Stimulated activated naive CD8-positive, alpha-beta T cell treated with anti-CD3 and anti-CD28 coated beads, Interleukin-15, amount 100 ng/mL, for 72 hours (primary cell): ENCODE data around the gene FLT1.

Source experiments
- ATAC-seq: fragments of 150-1000 bp; cut with Tn5 transposase; 2 replicates; pipeline ENCODE4 v1.10.0; 2021; ENCODE audit warnings: mild to moderate bottlenecking, moderate library complexity
- DNase-seq, 2 donors: peaks; one replicate each; pipeline ENCODE4 v3.0.0; 2021 to 2022
- H3K27ac Mint-ChIP-seq, 2 donors: one replicate each; pipeline ENCODE4 v1.8.0; 2022; ENCODE audit warnings: mild to moderate bottlenecking in 2 of 2, mixed read lengths in 2 of 2, moderate library complexity in 2 of 2
- H3K27me3 Mint-ChIP-seq: one replicate; pipeline ENCODE4 v1.8.0; 2022; ENCODE audit warnings: mixed read lengths
- H3K4me1 Mint-ChIP-seq: one replicate; pipeline ENCODE4 v1.8.0; 2022; ENCODE audit warnings: mild to moderate bottlenecking, mixed read lengths
- H3K4me3 Mint-ChIP-seq, 2 donors: one replicate each; pipeline ENCODE4 v1.8.0; 2022; ENCODE audit warnings: mild to moderate bottlenecking in 2 of 2, mixed read lengths in 2 of 2, moderate library complexity in 1 of 2
- H3K9me3 Mint-ChIP-seq, 2 donors: one replicate each; pipeline ENCODE4 v1.8.0; 2022; ENCODE audit warnings: mixed read lengths in 2 of 2

Gene FLT1

DNA sequence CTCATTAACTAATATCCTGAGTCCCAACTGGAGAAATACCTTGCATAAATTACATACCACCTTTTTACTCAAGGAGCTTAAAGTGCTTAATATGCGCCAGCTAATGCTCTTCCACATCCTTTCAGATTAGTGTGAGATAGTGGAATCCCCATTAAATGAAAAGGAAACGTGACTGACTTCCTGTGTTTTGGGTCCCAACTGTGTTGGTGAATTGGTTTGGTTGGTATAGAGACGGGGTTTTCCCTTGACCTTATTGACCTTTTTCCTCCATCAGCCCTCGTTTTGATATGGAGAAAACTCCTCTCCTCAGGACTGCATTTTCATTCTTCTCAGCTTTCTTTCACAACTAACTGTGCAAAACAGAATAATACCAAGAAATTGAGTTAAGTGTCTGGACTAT is 193.1 kb downstream of the FLT1 start:
- DNase-seq (no peak), ATAC-seq (peak; percentile 58)
- peaks cover 0 to 8% of the 10 kb centered on the region in 2 donors for H3K9me3 Mint-ChIP-seq
- peaks cover 16% of the 10 kb centered on the region for H3K4me1 Mint-ChIP-seq
- H3K4me3 Mint-ChIP-seq, result peak overlapping the region in 1 of 2 donors; percentile 15
- H3K27me3 Mint-ChIP-seq, result no peaks in the 10 kb centered on the region
- H3K27ac Mint-ChIP-seq, result peak overlapping the region; percentile 10 to 28

DNA sequence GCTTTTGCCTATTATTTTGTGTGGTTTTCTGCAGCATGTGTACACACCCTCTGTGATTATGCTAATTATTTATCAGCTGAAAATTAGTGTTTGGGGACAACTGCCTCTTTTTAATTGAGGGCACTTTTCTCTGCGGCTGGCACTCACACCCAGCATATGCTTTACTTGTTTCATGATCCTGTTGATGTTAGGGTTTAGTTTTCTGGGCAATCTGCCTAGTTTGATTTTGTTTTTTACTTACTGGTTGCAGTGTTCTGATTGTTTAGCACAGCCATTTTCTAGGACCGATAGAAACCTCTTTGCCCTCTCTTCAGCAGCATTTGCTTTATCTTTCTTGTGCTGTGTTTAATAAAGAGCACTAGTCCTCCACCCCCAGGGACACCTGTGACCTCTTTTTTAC is 195.0 kb downstream of the FLT1 start:
- Mint-ChIP-seq H3K4me3 (no peak overlapping the region), H3K27ac (no peak overlapping the region), H3K27me3 (no peaks in the 10 kb centered on the region), H3K4me1 (peaks cover 16% of the 10 kb centered on the region), H3K9me3 (peaks cover 0 to 8% of the 10 kb centered on the region in 2 donors)
- ATAC-seq (no peak), DNase-seq (no peak)

DNA sequence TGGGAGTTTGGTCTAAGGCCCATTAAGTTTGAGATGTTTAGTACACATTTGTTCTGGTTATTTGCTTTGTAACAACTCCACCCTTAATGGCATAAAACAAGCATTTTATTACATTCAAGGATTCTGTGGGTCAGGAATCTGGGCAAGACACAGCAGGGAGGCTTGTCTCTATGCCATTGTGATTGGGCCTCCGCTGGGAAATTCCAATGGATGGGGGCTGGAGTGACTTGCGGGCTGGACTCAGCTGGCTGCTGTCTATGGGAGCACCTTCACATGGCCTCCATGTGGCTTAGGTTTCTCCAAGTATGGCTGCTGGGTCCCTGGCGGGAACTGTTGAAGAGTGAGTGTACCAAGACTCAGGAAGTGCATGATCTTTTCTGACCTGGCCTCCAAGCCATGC is 197.6 kb downstream of the FLT1 start:
- DNase-seq (no peak), ATAC-seq (no peak)
- Mint-ChIP-seq H3K4me3 (no peak overlapping the region), H3K27me3 (no peaks in the 10 kb centered on the region), H3K4me1 (peaks cover 11% of the 10 kb centered on the region), H3K27ac (no peak overlapping the region), H3K9me3 (peaks cover 0 to 8% of the 10 kb centered on the region in 2 donors)

DNA sequence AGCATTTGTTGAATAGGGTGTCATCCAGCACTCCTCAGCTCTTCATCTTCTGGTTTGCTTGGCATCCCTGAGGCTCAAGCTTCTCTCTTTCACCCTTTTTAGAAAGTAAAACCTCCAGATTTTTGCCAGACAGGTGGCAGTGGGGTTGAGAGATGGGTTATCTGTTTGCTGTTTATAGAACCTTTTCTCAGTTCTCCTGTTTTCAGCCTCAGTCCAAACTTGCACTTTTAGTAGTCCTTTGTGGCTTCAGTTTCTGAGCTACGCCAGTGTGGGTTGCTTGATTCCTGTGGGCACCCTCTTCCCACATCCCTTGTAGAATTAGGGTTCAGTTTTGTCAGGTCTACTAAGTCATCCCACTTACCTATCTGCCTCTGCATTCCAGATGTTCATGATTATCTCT is 208.7 kb downstream of the FLT1 start:
- Mint-ChIP-seq H3K27me3 (no peaks in the 10 kb centered on the region), H3K4me3 (no peak overlapping the region), H3K4me1 (peaks cover 10% of the 10 kb centered on the region), H3K9me3 (no peaks in the 10 kb centered on the region), H3K27ac (peak overlapping the region; percentile 5 to 85)
- DNase-seq (no peak), ATAC-seq (no peak)

DNA sequence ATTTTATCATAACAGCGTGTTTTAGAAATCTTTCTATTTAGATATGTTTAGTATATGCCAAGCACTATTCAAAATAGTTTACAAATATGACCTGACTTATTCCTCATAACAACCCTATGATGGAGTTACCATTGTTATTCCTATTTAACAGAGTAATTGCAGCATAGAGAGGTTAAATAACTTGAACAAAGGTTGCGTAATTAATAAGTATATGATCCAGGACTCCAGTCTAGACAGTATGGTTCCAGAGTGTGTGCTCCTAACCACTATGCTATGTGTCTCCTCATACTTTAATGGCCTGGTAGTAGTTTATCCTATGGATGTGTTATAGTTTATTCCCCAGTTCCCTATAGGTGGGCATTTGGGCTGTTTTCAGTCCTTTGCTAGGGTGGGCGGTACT is 211.3 kb downstream of the FLT1 start:
- ATAC-seq, result no peak
- H3K4me1 Mint-ChIP-seq, result peaks cover 10% of the 10 kb centered on the region

DNA sequence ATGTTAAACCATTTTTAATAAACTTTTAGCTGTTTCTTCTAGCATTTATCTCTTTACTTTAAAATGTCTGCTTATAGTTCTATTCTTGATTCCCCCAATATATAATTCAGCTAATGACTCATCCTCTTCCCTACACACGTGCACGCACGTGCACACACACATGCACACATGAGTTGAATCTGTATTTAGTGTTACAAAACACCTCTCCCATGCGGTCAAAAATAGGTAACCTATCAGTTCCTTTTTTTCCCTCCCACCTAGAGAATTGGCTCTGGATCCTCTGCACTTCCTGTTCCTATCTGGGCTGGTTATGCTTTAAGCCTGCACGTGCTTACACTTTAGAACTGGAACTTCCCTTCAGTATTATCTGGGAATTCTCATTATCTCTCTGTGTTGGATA is 212.5 kb downstream of the FLT1 start:
- DNase-seq (no peak), ATAC-seq (no peak)
- Mint-ChIP-seq H3K4me3 (no peak overlapping the region), H3K27ac (no peak overlapping the region), H3K9me3 (no peaks in the 10 kb centered on the region), H3K4me1 (peaks cover 10% of the 10 kb centered on the region), H3K27me3 (no peaks in the 10 kb centered on the region)

More for the DNA sequence above, 211.3 kb downstream of the FLT1 start:
- Mint-ChIP-seq H3K4me3 (no peak overlapping the region), H3K9me3 (no peaks in the 10 kb centered on the region), H3K27me3 (no peaks in the 10 kb centered on the region), H3K27ac (no peak overlapping the region)
- DNase-seq, result no peak

DNA sequence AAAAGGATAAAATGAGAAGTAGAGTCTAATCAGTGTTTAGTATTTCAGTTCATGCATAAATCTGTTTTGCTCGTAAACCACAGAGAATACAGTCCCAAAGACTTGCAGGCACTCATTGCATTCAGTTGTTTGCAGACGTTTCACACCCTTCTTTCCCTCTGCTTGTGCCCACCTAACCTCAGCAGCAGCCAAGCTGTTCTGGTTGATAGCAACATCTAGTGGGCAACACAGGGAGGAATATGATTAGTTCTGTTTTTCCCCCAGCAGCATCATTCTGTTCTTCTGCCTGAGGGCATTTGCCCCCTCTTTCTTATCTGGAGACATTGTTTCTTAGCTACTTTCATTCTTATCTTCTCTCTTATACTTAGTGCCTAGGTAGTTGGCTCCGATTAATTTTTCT is 221.0 kb downstream of the FLT1 start:
- Mint-ChIP-seq H3K27ac (no peak overlapping the region), H3K4me3 (no peak overlapping the region)

DNA sequence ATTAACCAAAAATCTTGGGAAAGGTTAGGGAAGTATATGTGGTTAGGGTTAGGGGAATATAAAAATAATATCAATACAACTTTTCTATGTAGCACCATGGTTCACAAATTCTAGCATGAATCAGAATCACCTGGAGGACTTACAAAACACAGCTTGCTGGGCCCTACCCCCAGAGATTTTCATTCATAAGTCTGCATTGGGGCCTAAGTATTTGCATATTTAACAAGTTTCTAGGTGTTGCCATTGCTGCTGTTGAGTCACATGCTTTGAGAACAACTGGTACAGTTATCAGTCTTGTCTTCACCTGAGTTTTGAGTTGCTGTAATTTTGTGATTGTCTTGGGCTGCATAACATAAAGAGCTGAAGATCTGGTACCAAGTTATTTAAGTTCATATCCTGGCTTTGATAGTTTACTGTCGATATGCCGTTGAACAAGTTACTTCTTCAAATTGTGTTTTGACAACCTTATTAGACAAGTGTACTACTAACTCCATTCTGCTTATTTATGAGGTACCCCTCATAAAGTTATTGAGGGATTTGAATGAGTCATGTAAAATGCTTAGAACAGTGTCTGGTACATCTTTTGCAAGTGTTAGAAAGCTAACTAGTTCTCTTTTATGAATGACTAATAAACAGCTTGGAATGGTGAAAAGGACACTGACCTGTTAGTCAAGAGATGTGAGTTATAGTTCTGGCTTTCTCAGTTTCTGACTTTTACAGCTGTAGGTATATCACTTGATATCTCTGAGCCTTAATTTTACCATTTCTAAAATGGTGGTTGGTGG is 223.7 kb downstream of the FLT1 start:
- Mint-ChIP-seq H3K27ac (no peak overlapping the region), H3K4me1 (peaks cover 17% of the 10 kb centered on the region), H3K9me3 (peaks cover 8% of the 10 kb centered on the region in 2 donors), H3K4me3 (no peak overlapping the region), H3K27me3 (no peaks in the 10 kb centered on the region)
- no peak for DNase-seq
- no peak for ATAC-seq

More for the DNA sequence above, 221.0 kb downstream of the FLT1 start:
- no peak for DNase-seq
- Mint-ChIP-seq H3K9me3 (no peaks in the 10 kb centered on the region), H3K27me3 (no peaks in the 10 kb centered on the region), H3K4me1 (peaks cover 7% of the 10 kb centered on the region)
- no peak for ATAC-seq

DNA sequence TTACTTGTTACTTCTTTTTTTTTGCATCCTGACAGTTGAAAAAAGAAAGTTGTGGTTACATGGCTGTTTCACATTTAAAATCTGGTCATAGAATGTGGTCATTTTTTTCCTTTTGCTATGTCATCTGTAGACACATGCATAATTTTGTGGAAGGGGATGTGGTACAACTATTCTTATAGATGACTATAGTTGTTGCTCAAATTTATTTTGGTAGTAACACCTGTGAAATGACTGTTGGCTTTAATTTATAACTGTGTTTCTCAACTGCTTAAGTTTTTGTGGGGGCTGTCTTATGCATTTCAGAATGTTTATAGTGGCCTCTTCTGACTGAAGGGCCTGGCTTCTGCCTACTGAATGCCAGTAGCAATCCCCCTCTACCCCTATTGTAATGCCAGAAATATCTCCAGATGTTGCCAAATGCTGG is 226.1 kb downstream of the FLT1 start:
- ATAC-seq (peak; percentile 100), DNase-seq (no peak)
- Mint-ChIP-seq H3K27me3 (no peaks in the 10 kb centered on the region), H3K27ac (no peak overlapping the region), H3K4me3 (no peak overlapping the region), H3K9me3 (peaks cover 8% of the 10 kb centered on the region in 2 donors), H3K4me1 (peaks cover 12% of the 10 kb centered on the region)

DNA sequence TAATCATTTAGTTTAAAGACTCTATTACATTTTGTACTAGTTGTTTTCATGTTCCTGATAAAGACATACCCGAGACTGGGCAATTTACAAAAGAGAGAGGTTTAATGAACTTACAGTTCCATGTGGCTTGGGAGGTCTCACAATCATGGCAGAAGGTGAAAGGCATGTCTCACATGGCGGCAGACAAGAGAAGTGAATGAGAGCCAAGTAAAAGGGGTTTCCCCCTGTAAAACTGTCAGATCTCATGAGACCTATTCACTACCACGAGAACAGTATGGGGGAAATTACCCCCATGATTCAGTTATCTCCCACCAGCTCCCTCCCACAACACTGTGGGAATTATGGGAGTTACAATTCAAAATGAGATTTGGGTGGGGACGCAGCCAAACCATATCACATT is 227.4 kb downstream of the FLT1 start:
- no peak overlapping the region for H3K27ac Mint-ChIP-seq
- ATAC-seq (no peak), DNase-seq (no peak)
- peaks cover 8 to 13% of the 10 kb centered on the region in 2 donors for H3K9me3 Mint-ChIP-seq
- peaks cover 12% of the 10 kb centered on the region for H3K4me1 Mint-ChIP-seq
- H3K4me3 Mint-ChIP-seq, result no peak overlapping the region
- H3K27me3 Mint-ChIP-seq, result no peaks in the 10 kb centered on the region

DNA sequence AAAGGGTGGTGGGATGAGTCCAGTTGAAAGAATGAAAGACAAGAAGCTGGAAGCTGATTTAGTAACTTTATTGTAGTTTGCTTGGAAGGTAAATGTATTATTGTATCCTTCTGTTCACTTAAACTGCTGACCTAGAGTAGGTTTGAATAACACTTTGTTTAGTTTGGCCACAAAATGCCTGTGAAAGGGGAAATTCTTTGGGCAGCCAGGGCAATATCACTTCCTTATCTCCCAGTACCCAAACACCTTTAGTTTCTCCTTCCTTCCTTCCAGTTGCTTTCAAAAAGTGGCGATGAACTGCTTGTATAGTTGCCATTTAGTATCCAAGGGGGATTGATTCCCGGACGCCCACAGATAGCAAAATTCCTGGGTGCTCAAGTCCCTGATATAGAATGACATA is 236.5 kb downstream of the FLT1 start:
- Mint-ChIP-seq H3K4me1 (peaks cover 4% of the 10 kb centered on the region), H3K27ac (no peak overlapping the region)
- DNase-seq, result no peak

DNA sequence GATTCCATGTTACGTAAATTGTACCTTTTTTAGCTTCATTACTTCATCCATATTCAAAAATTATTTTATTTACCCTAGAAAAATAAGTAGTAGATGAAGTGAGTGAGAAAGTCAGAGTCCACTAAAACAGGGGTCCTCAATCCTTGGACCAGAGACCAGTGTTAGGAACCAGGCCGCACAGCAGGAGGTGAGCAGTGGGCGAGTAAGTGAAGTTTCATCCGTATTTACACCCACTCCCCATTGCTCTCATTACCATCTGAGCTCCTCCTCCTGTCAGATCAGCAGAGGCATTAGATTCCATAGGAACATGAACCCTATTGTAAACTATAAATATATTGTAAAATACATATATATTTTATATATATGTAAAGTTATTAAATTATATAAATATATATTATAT is 237.6 kb downstream of the FLT1 start:
- no peak overlapping the region for H3K4me3 Mint-ChIP-seq
- no peak overlapping the region for H3K27ac Mint-ChIP-seq
- ATAC-seq, result no peak
- peaks cover 6% of the 10 kb centered on the region for H3K4me1 Mint-ChIP-seq
- DNase-seq, result no peak
- no peaks in the 10 kb centered on the region for H3K27me3 Mint-ChIP-seq
- no peaks in the 10 kb centered on the region for H3K9me3 Mint-ChIP-seq

More for the DNA sequence above, 236.5 kb downstream of the FLT1 start:
- ATAC-seq, result no peak
- H3K9me3 Mint-ChIP-seq, result peaks cover 0 to 5% of the 10 kb centered on the region in 2 donors
- no peaks in the 10 kb centered on the region for H3K27me3 Mint-ChIP-seq
- no peak overlapping the region for H3K4me3 Mint-ChIP-seq

DNA sequence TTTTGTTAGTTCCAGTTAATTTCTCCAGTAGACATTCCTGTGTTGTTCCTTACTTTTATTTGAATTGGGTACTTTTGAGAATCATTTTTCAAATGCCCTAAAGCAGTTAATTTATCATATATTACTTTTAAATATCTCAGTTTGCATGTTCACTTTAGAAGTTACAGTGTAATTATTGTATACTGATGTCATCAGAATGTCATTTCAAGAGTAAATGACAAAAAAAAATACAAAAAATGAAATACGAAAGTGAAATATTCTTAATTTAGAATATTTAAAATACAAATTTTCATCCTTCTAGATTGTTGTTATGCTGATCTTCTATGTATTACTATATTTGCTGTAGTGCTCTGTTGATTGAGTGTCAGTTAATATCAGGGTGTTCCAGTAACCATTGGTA is 242.4 kb downstream of the FLT1 start:
- DNase-seq, result no peak
- peaks cover 25% of the 10 kb centered on the region for H3K4me1 Mint-ChIP-seq
- H3K27ac Mint-ChIP-seq, result no peak overlapping the region
- H3K27me3 Mint-ChIP-seq, result no peaks in the 10 kb centered on the region
- H3K9me3 Mint-ChIP-seq, result peaks cover 0 to 5% of the 10 kb centered on the region in 2 donors
- no peak for ATAC-seq
- no peak overlapping the region for H3K4me3 Mint-ChIP-seq

DNA sequence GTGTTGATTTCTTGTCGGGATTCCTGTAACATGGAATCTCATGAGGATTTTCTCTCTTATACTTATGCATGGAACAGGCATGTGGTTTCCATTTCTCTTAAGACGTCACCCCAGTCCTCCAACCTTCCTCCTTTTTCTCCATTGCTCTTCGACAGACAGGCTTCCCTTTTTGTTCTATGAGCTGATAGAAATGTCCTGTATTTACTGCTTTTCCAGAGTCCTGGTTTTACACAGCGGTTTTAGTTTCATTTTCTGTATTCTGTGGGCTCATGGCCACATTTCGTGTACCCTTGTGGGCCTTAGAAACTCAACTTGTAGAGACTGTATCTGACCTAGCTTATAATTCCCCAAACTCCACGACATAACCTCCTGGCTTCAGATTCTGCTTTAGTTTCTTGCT is 243.5 kb downstream of the FLT1 start:
- Mint-ChIP-seq H3K9me3 (peaks cover 3 to 12% of the 10 kb centered on the region in 2 donors), H3K27me3 (no peaks in the 10 kb centered on the region), H3K4me1 (peaks cover 36% of the 10 kb centered on the region), H3K4me3 (peak overlapping the region in 1 of 2 donors; percentile 24), H3K27ac (peak overlapping the region in 1 of 2 donors; percentile 68)
- DNase-seq, result no peak
- no peak for ATAC-seq

DNA sequence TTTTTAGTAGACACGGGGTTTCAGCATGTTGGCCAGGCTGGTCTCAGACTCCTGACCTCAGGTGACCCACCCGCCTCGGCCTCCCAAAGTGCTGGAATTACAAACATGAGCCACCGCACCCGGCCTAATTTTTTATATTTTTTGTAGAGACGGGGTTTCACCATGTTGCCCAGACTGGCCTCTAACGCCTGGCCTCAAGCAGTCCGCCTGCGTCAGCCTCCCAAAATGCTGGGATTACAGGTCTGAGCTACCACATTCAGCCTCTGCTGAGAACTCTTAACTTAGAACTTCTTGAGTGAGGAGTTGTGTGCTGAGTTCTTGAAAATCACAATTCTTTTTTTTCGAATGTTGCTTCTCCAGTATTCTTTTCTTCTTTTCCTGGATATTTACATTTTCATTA is 244.4 kb downstream of the FLT1 start:
- H3K4me3 Mint-ChIP-seq, result no peak overlapping the region
- no peak for ATAC-seq
- no peak for DNase-seq
- H3K9me3 Mint-ChIP-seq, result peaks cover 8 to 15% of the 10 kb centered on the region in 2 donors
- H3K27me3 Mint-ChIP-seq, result no peaks in the 10 kb centered on the region
- H3K4me1 Mint-ChIP-seq, result peaks cover 40% of the 10 kb centered on the region
- H3K27ac Mint-ChIP-seq, result no peak overlapping the region
